Fibroblast of pulmonary artery (primary cell): ENCODE results near the gene ZNF638.

Source experiments
- DNase-seq: peaks from one replicate; pipeline ENCODE4 v3.0.0-alpha.2; 2010; ENCODE audit warnings: low read depth
- H3K4me3 ChIP-seq: replicated peaks from 2 replicates; pipeline ENCODE4 v1.5.1; 2011; ENCODE audit warnings: low read depth, mild to moderate bottlenecking, control low read depth, low read length, moderate library complexity
- CTCF ChIP-seq: IDR thresholded peaks from 2 replicates; pipeline ENCODE4 v1.5.1; 2011; ENCODE audit warnings: mild to moderate bottlenecking, control low read depth, low read length, inconsistent platforms; ENCODE audit errors: missing control alignments

ZNF638 gene

GRCh38 chr2:71458413-71459083 lies 127.0 kb downstream of the ZNF638 start:
- TF ChIP-seq CTCF = no peak
- H3K4me3 ChIP-seq = no peak overlapping the region
- DNase-seq = peak; percentile 45

- no peak overlapping the region for H3K4me3 ChIP-seq
- TF ChIP-seq CTCF = no peak
- DNase-seq = no peak
Observed at GRCh38 chr2:71459084-71459431, 127.5 kb downstream of the ZNF638 start.

GRCh38 chr2:71460056-71460455 lies 128.5 kb downstream of the ZNF638 start:
- no peak for DNase-seq
- no peak for TF ChIP-seq CTCF
- no peak overlapping the region for H3K4me3 ChIP-seq

DNA sequence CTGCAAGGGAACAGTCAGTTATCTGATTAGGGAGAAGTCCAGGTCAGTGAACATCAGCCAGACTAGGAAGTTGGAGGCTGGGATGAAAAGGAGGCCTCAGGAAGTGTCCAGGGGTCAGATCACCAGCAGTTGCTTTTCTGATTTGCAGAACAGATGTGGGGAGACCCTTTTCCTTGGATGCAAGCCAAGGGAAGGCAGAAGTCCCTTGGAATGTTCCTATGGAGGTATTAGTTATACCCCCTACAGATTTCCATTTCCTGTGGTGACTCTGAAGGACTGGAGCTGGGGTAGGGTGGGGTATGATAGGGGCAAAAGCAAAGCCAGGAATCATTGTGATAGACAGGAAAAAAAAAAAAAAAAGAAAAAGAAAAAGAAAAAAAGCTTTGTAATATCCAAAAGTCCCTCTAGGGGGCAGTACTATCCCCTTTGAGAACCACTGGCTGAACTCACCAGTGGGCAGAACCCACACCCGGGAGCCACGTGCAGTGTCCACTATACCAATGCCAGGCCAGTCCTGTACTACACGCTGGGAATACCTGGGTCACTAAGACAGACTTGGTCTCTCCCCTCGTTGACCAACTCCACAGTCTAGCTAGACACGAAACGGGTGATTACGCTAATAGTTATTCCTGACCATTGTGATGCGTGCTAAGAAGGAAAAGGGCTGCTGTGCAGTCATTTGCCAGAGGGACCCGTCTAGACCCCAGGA lies 129.2 kb downstream of the ZNF638 start:
- peak; percentile 58 for TF ChIP-seq CTCF
- H3K4me3 ChIP-seq = no peak overlapping the region
- DNase-seq = peak; percentile 54

DNA sequence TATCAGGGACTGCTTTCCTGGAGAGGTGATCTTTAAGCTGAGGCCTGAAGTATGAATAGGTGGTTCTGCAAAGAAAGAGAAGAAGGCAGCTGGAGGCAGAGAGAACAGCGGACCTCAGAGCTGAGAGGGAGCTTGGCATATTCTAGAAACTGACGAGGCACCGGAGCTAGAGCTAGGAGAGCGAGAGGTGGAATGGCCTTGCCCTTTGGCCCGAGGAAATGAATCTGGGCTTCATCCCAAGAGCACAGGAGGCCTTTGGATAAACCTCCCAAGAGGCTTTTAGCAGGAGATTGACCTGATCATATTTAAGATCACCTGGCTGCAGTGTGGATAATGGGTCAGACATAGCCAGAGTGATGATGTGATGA lies 129.7 kb downstream of the ZNF638 start:
- no peak for DNase-seq
- no peak for TF ChIP-seq CTCF

DNA sequence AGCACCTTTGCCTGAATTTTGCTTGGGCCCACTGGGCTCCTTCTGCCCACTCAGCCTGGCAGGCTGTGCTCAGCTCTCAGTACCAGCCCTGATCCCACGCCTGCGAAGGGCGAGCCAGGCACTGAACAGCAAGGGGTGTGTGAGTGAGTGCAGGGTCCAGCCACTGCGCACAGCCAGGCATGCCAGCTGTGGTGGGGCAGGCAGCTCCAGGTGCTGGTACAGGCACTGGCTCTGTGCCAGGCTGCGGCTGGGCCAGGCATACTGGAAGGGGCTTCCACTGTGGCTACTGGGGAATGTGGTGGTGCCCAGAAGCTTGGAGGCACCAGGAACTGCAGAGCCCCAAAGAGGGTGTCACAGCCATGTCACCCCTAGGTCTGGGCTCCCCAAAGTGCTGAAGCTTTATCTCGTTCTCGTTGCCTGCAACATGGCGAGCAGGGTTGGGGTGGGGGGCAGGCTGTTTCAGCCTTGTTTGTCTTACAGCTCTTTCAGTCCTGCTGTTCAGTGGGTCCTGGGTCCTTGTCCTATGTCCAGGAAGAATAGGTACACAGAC lies 130.5 kb downstream of the ZNF638 start:
- TF ChIP-seq CTCF = no peak
- DNase-seq = no peak
- H3K4me3 ChIP-seq = no peak overlapping the region

More for the DNA sequence above, 129.7 kb downstream of the ZNF638 start:
- no peak overlapping the region for H3K4me3 ChIP-seq
